ENCODE results near the gene HNF4A. TPM values are rescaled to one million over a fixed set of nuclear protein-coding genes. Genes with fewer than 3 reads are reported as not detected.

HNF4A gene
- total and polyA plus RNA-seq, 2 donors (not counting 3 experiments of a cell fraction or from before 2014, with no cell fraction given) = not detected

DNA sequence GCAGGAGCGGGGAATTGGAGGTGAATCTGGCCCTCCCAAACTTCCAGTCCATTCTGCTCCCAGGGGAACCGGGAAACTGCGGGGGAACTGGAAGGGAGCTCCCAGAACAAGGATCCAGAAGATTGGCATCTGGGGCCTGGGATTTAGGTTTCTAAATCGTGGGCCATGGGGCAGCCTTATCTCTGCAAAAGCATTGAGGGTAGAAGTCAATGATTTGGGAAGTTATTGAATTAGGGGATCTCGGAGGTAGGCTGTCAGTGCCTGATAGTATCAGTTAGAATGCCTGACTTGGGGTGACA lies 45.1 kb downstream of the HNF4A start:
- Histone ChIP-seq H3K9ac (replicated peaks; ENCODE audit: extremely low read depth, insufficient read depth, low read length) (no peak overlapping the region), H3K4me3 (replicated peaks in 1 of 3; ENCODE audit: insufficient read depth in 1 of 3, low read depth in 1 of 3, low read length in 3 of 3) (no peak overlapping the region), H3K27ac (ENCODE audit: insufficient read depth, low read depth, low read length) (no peak overlapping the region), H2AFZ (ENCODE audit: low read depth, low read length) (no peak overlapping the region), H3K27me3 (ENCODE audit: control insufficient read depth in 2 of 2, insufficient read depth in 2 of 2, low read length in 2 of 2) (no peaks in the 10 kb centered on the region), H3K9me3 (replicated peaks; ENCODE audit: control insufficient read depth, insufficient read depth, low read length) (no peaks in the 10 kb centered on the region), H3K79me2 (ENCODE audit: control insufficient read depth, insufficient read depth, low read length) (no peaks in the 10 kb centered on the region), H3K4me2 (ENCODE audit: insufficient read depth, low read length) (no peak overlapping the region), H3K4me1 (ENCODE audit: control insufficient read depth, extremely low read depth, insufficient read depth, low read length) (no peaks in the 10 kb centered on the region), H3K9me1 (replicated peaks; ENCODE audit: control insufficient read depth, extremely low read depth, insufficient read depth, low read length) (no peaks in the 10 kb centered on the region), H3K36me3 (ENCODE audit: control insufficient read depth in 2 of 2, extremely low read depth in 1 of 2, insufficient read depth in 2 of 2, low read length in 2 of 2) (no peaks in the 10 kb centered on the region), H4K20me1 (replicated peaks; ENCODE audit: control insufficient read depth, extremely low read depth, insufficient read depth, low read length) (no peaks in the 10 kb centered on the region)
- ChIA-PET POLR2A (no interaction called here), CTCF (no interaction called here)
- no peak for FAIRE-seq
- dilution Hi-C loops (cut with MboI; ENCODE audit: extremely low pct_ligation_motif_present, low sequenced_read_pairs) (no loop called here), intact Hi-C loops (cut with micrococcal nuclease) (no loop called here)
- DNase-seq (ENCODE audit: low read depth, low spot score) = no peak
- no TSS peak for BruUV-seq (replicated peaks)
- TF ChIP-seq, protein P1, sequence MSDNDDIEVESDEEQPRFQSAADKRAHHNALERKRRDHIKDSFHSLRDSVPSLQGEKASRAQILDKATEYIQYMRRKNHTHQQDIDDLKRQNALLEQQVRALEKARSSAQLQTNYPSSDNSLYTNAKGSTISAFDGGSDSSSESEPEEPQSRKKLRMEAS (IDR thresholded peaks at IDR 0.05; ENCODE audit: insufficient read depth, insufficient read length) = no peak
- TF ChIP-seq POLR2AphosphoS5 (IDR thresholded peaks at IDR 0.05; ENCODE audit: insufficient read depth, low read depth, low read length) = no peak
- TF ChIP-seq GATA2 (IDR thresholded peaks at IDR 0.05; ENCODE audit: insufficient read depth, insufficient read length, low read depth, low read length) = no peak
- TF ChIP-seq EZH2 (IDR thresholded peaks at IDR 0.05; ENCODE audit: borderline replicate concordance, low read depth, low read length, severe bottlenecking) = no peak
- TF ChIP-seq, protein P2, sequence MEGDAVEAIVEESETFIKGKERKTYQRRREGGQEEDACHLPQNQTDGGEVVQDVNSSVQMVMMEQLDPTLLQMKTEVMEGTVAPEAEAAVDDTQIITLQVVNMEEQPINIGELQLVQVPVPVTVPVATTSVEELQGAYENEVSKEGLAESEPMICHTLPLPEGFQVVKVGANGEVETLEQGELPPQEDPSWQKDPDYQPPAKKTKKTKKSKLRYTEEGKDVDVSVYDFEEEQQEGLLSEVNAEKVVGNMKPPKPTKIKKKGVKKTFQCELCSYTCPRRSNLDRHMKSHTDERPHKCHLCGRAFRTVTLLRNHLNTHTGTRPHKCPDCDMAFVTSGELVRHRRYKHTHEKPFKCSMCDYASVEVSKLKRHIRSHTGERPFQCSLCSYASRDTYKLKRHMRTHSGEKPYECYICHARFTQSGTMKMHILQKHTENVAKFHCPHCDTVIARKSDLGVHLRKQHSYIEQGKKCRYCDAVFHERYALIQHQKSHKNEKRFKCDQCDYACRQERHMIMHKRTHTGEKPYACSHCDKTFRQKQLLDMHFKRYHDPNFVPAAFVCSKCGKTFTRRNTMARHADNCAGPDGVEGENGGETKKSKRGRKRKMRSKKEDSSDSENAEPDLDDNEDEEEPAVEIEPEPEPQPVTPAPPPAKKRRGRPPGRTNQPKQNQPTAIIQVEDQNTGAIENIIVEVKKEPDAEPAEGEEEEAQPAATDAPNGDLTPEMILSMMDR (IDR thresholded peaks at IDR 0.05; ENCODE audit: extremely low read depth in 1 of 2, insufficient read depth in 1 of 2, low read depth in 1 of 2, low read length in 2 of 2) = no peak
- TF ChIP-seq POLR2A (IDR thresholded peaks at IDR 0.05; ENCODE audit: low read depth, low read length) = no peak
- no peak for TF ChIP-seq JUN (IDR thresholded peaks at IDR 0.05; ENCODE audit: borderline replicate concordance, insufficient read depth, insufficient read length, low read depth)
- TF ChIP-seq FOS (IDR thresholded peaks at IDR 0.05; ENCODE audit: borderline replicate concordance, insufficient read depth, low read length) = no peak
- TF ChIP-seq MYC (IDR thresholded peaks at IDR 0.05; ENCODE audit: low read depth, low read length) = no peak
